ENCODE measurements around the gene LNX2.

GRCh38 chr13:27663947-27664346 lies 43.6 kb upstream of the LNX2 start:
- TF ChIP-seq CTCF (IDR thresholded peaks at IDR 0.05) = no peak
- no peak for TF ChIP-seq POLR2A (IDR thresholded peaks at IDR 0.05)
- no peak for TF ChIP-seq EP300 (IDR thresholded peaks at IDR 0.05)
